Hepatocyte (in vitro differentiated cells): ENCODE results near the gene TMPRSS9.

ENCODE experiments used
- EZH2 ChIP-seq: fragments of 200-600 bp; sonication (generic); IDR thresholded peaks from 2 replicates; pipeline ENCODE4 v1.6.1; 2016; ENCODE audit warnings: antibody characterized with exemption, mild to moderate bottlenecking, borderline replicate concordance
- EZH2phosphoT487 ChIP-seq: fragments of 200-600 bp; sonication (generic); IDR thresholded peaks from one replicate; pipeline ENCODE4 v1.6.1; 2018; ENCODE audit warnings: antibody characterized with exemption, mild to moderate bottlenecking, low read depth, moderate library complexity; ENCODE audit not compliant: unreplicated experiment, severe bottlenecking
- TF ChIP-seq, protein P1 (sequence below): fragments of 200-600 bp; sonication (generic); IDR thresholded peaks from 2 replicates; pipeline ENCODE4 v1.5.1; 2016; ENCODE audit warnings: antibody characterized with exemption, mild to moderate bottlenecking; ENCODE audit not compliant: poor library complexity

DNA sequence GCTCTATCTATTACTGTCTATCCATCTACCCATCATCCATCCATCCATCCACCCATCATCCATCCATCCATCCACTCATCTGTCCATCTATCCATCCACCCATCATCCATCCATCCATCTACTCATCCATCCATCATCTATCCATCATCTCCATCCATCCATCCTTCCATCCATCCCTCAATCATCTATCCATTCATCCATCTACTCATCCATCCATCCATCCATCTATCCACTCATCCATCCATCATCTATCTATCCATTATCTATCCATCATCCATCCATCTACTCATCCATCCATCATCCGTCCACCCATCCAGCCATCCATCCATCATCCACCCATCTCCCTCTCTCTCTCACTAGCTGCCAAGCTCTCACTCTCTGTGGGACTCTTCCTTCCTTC, 80.5 kb downstream of the TMPRSS9 start:
- TF ChIP-seq, protein P1, sequence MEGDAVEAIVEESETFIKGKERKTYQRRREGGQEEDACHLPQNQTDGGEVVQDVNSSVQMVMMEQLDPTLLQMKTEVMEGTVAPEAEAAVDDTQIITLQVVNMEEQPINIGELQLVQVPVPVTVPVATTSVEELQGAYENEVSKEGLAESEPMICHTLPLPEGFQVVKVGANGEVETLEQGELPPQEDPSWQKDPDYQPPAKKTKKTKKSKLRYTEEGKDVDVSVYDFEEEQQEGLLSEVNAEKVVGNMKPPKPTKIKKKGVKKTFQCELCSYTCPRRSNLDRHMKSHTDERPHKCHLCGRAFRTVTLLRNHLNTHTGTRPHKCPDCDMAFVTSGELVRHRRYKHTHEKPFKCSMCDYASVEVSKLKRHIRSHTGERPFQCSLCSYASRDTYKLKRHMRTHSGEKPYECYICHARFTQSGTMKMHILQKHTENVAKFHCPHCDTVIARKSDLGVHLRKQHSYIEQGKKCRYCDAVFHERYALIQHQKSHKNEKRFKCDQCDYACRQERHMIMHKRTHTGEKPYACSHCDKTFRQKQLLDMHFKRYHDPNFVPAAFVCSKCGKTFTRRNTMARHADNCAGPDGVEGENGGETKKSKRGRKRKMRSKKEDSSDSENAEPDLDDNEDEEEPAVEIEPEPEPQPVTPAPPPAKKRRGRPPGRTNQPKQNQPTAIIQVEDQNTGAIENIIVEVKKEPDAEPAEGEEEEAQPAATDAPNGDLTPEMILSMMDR = no peak
- TF ChIP-seq EZH2 = no peak
- no peak for TF ChIP-seq EZH2phosphoT487
